ENCODE measurements around the gene HRNR.

HRNR gene

GRCh38 chr1:152188673-152189591 lies 35.1 kb downstream of the HRNR start:
- peak; percentile 47 to 78 (median 68) for DNase-seq

- DNase-seq = no peak
These were observed 37.3 kb downstream of the HRNR start for GRCh38 chr1:152186556-152187285.

GRCh38 chr1:152185544-152186391 lies 38.2 kb downstream of the HRNR start:
- peak in 1 of 4 experiments; percentile 5 for DNase-seq

DNA sequence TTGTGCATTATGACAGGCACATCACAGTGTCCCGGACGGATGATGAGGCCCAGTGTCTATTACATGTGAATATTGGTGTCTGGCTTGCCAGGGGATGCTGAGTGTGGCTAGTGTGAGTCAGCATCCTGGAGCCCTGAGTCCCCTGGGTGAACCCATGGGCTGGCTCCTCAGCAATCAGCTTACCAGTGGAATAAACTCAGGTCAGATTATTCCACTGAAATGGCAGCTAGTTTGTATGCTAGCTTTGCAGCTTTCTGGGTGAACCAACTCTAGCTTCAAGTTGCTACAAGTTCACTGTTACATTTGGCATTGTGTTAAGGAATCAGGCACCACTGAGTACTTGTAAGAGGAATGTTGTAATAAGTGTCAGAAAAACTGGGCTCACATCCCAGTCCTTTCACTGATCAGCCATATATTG lies 41.0 kb downstream of the HRNR start:
- DNase-seq = no peak

DNA sequence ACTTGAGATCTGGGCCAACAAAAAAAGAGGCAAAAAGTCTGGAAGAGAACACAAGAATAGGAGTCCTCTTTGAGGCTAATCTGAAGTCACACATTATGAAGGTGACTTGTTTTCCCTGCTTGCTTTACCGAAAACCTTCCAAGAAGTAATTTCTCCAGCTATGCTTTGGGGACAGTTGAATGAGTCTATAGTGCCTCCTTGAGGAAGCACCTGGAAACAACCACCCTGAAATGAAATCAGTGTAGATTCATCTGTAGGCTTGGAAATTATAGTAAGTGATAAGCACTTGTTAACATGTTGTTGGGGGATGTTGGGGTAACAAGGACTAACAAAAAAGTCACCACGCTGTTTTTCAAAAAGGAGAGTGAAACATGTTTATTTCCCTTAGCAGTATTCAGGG lies 41.6 kb downstream of the HRNR start:
- DNase-seq = no peak

- no peak for DNase-seq
These were observed 44.4 kb downstream of the HRNR start for GRCh38 chr1:152179566-152179965.

GRCh38 chr1:152170287-152170905 lies 53.6 kb downstream of the HRNR start:
- DNase-seq = no peak

DNA sequence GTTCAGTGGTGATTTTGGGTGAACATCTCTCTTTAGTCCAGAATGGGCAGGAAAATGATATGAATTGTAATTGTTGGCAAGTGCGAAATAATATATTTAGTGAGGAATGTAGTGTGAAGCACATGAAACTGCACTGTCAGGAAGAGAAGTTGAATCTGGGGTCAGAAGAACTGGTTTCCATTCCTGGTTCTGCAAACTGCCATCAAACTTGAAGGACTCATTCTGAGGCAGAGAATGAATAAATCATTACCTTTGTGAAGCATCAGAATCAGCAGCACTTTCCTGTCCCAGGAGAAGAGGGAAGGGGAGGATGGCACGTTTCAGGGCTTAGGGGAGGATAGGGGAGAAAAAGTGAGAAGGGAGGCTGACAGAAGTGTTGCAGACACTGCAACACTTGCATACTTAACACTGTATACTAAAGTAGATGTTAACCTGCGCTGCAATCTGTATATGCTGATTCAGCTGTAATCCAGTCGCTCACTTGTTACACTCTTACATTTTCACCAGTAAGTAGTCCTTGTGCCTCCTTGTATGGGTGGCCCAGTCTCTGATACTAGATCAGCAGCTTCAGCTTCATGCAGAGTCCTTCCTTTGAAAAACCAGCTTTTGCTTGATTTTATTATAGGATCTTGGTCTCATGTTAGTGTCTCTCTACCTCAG lies 54.5 kb downstream of the HRNR start:
- no peak for DNase-seq

GRCh38 chr1:152168535-152168868 lies 55.5 kb downstream of the HRNR start:
- DNase-seq = no peak

DNA sequence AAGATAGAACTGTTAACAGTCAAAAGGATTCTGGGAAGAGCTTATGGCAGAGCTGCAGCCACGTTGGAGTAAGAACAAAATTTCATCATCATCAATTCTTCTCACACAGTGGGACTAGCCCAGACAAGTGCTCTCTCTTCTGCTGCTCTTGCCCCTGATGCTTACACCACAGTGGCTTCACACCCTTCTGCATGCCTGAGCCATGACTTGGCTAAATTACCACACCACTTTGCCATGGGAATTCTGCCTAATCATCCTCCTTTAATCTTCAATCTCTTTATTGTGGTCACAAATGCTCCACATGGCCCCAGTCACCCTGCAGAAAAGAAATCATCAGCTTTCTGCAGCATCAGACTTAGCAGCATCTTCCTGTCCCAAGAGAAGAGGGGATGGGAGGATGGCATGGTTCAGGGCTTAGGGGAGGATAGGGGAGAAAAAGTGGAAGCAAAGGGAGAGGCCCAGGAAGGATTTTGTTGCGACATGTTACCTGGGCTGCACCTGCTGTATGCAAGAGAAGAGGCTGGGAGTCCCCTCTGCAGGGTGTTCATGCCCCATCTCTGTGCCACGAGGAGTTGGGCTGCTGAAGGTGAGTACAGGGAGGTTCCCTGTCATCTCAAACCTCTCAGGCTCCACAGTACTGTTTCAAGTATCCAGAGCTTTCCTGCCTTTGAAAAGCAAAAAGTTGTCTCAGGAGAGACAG lies 56.0 kb downstream of the HRNR start:
- DNase-seq = no peak

DNA sequence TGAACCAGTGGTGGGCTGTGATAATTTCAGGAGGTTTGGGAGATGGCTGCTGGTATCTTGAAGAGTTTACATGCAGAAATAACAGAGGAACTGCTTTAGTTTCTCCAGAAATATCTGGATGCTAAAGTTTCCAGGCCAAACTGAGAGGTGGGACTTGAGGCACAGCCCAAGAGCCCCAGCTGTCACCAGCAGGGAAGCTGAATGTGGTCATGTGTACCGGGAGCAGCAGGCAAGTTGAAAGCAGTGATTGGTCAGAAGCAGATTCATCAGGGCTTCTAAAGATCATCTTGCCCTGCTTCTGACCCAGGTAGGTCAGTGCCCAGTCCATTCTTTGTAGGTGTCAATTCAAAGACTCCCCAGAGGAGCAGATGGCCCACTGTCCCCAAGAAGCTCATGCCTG lies 57.0 kb downstream of the HRNR start:
- no peak for DNase-seq

- DNase-seq = no peak
These were observed 58.5 kb downstream of the HRNR start for GRCh38 chr1:152165286-152166077.

DNA sequence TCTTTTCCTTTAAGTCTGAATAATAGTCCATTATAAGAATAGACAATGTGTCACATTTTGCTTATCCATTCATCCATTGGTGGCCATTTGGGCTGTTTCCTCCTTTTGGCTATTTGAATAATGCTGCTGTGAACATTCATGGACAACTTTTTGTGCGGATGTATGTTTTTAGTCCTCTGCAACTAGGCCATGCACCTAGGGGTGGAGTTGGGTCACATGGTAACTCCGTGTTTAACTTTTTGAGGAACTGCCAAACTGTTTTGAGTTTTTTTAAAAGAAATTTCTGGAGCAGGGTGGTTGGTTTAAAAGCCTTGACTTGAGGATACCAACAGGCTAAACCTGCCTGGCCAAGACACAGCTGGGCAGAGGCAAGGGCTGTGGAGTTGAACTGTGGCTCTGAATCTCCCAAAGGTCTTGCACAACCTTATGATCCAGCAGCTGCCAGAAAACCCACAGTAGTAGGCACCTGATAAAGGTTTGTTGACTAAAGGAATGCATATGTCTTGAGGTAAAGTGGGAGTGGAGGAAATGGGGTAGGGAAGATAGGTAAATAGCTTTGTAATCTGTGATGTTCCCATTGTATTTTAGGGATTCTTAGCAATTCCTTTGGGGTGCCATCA lies 59.4 kb downstream of the HRNR start:
- DNase-seq = no peak

GRCh38 chr1:152162792-152163463 lies 61.1 kb downstream of the HRNR start:
- no peak for DNase-seq

All from activated naive CD4-positive, alpha-beta T cell (primary cell).